Glutamatergic neuron (in vitro differentiated cells): ENCODE data around the gene FDX1. TPM values are rescaled to one million over a fixed set of nuclear protein-coding genes. Genes with fewer than 3 reads are reported as not detected.

Experiments
- DNase-seq: peaks from one replicate; pipeline ENCODE4 v3.0.0; 2022
- H3K27ac Mint-ChIP-seq: one replicate; pipeline ENCODE4 v1.8.0; 2020; ENCODE audit warnings: mild to moderate bottlenecking, mixed read lengths, inconsistent platforms; ENCODE audit not compliant: unreplicated experiment
- H3K27me3 Mint-ChIP-seq: one replicate; pipeline ENCODE4 v1.8.0; 2020; ENCODE audit warnings: mild to moderate bottlenecking, moderate library complexity, mixed read lengths, inconsistent platforms; ENCODE audit not compliant: unreplicated experiment
- H3K36me3 Mint-ChIP-seq: one replicate; pipeline ENCODE4 v1.8.0; 2020; ENCODE audit warnings: mild to moderate bottlenecking, mixed read lengths, inconsistent platforms; ENCODE audit not compliant: unreplicated experiment
- H3K4me1 Mint-ChIP-seq: one replicate; pipeline ENCODE4 v1.8.0; 2020; ENCODE audit warnings: mild to moderate bottlenecking, low read depth, mixed read lengths, inconsistent platforms; ENCODE audit not compliant: unreplicated experiment
- H3K4me3 Mint-ChIP-seq: one replicate; pipeline ENCODE4 v1.8.0; 2020; ENCODE audit warnings: mild to moderate bottlenecking, mixed read lengths, inconsistent platforms; ENCODE audit not compliant: unreplicated experiment
- H3K9me3 Mint-ChIP-seq: one replicate; pipeline ENCODE4 v1.8.0; 2020; ENCODE audit warnings: mild to moderate bottlenecking, moderate library complexity, mixed read lengths, inconsistent platforms; ENCODE audit not compliant: unreplicated experiment
- total RNA-seq: library from RNA; stranded (reverse); fragmentation: NEBNext Ultra II Directional; extraction: Animal tissue kit (Norgen Biotek cat#: 25700); gene quantifications from one replicate; pipeline ENCODE4 v1.2.1, GENCODE V29; 2021; ENCODE audit not compliant: unreplicated experiment
- TF ChIP-seq, protein P1 (sequence below): fragments of 200-600 bp; sonication (generic); IDR thresholded peaks from one replicate; pipeline ENCODE4 v1.5.0; 2021; ENCODE audit not compliant: partially characterized antibody, unreplicated experiment

FDX1 gene
- total RNA-seq, 1 donor from 2014 or later: 5.4 TPM

DNA sequence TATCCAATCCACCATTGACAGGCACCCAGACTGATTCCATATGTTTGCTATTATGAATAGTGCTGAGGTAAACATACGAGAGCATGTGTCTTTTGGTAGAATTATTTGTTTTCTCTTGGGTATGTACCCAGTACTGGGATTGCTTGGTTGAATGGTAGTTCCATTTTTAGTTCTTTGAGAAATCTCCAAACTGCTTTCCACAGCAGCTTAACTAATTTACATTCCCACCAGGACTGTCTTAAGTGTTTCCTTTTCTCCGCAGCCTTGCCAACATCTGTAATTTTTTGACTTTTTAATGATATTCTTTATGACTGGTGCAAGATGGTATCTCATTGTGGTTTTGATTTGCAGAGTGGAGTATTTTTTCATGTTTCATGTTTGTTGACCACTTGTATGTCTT, 8.3 kb downstream of the FDX1 start:
- DNase-seq: no peak
- H3K36me3 Mint-ChIP-seq: peaks cover 9% of the 10 kb centered on the region
- H3K27ac Mint-ChIP-seq: no peak overlapping the region
- peaks cover 3% of the 10 kb centered on the region for H3K4me1 Mint-ChIP-seq
- TF ChIP-seq, protein P1, sequence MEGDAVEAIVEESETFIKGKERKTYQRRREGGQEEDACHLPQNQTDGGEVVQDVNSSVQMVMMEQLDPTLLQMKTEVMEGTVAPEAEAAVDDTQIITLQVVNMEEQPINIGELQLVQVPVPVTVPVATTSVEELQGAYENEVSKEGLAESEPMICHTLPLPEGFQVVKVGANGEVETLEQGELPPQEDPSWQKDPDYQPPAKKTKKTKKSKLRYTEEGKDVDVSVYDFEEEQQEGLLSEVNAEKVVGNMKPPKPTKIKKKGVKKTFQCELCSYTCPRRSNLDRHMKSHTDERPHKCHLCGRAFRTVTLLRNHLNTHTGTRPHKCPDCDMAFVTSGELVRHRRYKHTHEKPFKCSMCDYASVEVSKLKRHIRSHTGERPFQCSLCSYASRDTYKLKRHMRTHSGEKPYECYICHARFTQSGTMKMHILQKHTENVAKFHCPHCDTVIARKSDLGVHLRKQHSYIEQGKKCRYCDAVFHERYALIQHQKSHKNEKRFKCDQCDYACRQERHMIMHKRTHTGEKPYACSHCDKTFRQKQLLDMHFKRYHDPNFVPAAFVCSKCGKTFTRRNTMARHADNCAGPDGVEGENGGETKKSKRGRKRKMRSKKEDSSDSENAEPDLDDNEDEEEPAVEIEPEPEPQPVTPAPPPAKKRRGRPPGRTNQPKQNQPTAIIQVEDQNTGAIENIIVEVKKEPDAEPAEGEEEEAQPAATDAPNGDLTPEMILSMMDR: no peak
- H3K9me3 Mint-ChIP-seq: peaks cover 2% of the 10 kb centered on the region
- H3K4me3 Mint-ChIP-seq: no peak overlapping the region
- no peaks in the 10 kb centered on the region for H3K27me3 Mint-ChIP-seq

DNA sequence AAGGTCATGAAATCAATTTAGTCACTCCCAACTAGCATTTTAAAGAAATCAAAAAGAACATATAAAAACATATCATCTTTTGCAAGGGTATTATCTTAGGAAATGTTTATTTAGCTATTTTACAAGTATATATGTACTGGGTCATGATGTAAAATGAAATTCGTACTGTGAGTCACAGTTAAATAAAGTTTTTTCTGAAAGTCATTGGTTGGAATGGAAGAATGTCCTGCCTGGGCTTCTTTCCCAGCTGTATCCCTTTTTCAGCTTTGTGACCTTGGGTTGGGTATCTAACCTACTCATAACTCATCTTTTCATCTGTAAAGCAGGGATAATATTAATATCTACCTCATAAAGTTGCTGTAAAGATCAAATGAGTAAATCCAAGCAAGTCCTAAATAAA, 15.7 kb downstream of the FDX1 start:
- no peaks in the 10 kb centered on the region for H3K9me3 Mint-ChIP-seq
- no peak overlapping the region for H3K27ac Mint-ChIP-seq
- no peak for DNase-seq
- H3K4me3 Mint-ChIP-seq: no peak overlapping the region
- no peaks in the 10 kb centered on the region for H3K27me3 Mint-ChIP-seq
- no peaks in the 10 kb centered on the region for H3K4me1 Mint-ChIP-seq
- peaks cover 4% of the 10 kb centered on the region for H3K36me3 Mint-ChIP-seq
- TF ChIP-seq, protein P1: no peak

DNA sequence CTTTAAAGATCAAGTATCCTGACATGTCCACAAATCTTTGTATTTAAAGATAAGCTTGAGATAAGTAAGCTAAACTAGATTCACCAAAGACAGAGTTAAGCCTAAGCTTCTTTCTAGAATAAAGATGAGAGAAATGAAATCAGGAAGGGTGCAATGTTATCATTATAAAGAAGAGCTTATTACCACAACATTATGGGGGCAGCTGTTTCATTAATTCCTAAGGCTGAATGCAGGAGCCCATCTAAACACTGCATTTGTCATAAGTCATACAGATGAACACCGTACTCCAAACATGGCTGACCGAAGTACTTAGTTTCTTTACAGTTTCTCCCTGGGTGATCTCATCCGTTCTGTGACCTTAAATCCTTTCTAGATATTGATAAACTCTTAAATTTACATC, 16.3 kb downstream of the FDX1 start:
- TF ChIP-seq, protein P1: no peak
- DNase-seq: no peak
- H3K4me3 Mint-ChIP-seq: no peak overlapping the region
- no peaks in the 10 kb centered on the region for H3K9me3 Mint-ChIP-seq
- H3K27me3 Mint-ChIP-seq: no peaks in the 10 kb centered on the region
- H3K36me3 Mint-ChIP-seq: peaks cover 2% of the 10 kb centered on the region
- H3K4me1 Mint-ChIP-seq: no peaks in the 10 kb centered on the region
- no peak overlapping the region for H3K27ac Mint-ChIP-seq

DNA sequence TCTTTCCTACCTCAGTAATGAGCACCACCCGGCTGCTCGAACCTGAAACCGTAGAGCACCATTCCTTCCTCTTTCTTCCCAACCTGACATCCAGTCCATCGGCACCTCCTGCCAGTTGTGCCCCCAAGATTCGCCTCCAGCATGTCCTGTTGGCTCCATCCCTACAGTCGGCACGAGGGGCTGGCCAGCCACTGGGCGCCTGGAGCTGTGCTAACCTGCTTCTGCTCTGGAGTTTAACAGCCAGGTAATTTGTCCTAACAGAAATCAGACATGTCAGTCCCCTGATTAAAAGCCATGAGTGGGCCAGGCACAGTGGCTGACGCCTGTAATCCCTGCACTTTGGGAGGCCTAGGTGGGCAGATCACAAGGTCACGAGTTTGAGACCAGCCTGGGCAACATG, 16.8 kb downstream of the FDX1 start:
- H3K9me3 Mint-ChIP-seq: no peaks in the 10 kb centered on the region
- TF ChIP-seq, protein P1: no peak
- H3K27ac Mint-ChIP-seq: no peak overlapping the region
- H3K27me3 Mint-ChIP-seq: no peaks in the 10 kb centered on the region
- no peak overlapping the region for H3K4me3 Mint-ChIP-seq
- H3K4me1 Mint-ChIP-seq: no peaks in the 10 kb centered on the region
- DNase-seq: no peak
- H3K36me3 Mint-ChIP-seq: no peaks in the 10 kb centered on the region

DNA sequence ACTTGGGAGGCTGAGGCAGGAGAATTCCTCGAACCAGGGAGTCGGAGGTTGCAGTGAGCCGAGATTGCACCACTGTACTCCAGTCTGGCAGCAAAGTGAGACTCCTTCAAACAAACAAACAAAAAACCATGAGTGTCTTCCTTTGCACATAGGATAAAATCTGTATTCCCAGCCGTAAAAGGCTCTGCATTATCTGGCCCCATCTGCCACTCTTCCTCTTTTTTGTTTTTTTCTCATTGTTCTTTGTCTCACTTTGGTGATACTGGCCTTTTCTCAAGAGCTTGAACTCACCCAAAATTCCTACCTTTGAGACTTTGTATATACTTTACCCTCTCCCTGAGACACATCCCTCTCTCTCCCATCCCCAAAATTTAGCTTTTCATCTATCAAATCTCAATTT, 17.6 kb downstream of the FDX1 start:
- no peak overlapping the region for H3K4me3 Mint-ChIP-seq
- H3K27me3 Mint-ChIP-seq: no peaks in the 10 kb centered on the region
- H3K27ac Mint-ChIP-seq: no peak overlapping the region
- TF ChIP-seq, protein P1: no peak
- no peak for DNase-seq
- no peaks in the 10 kb centered on the region for H3K36me3 Mint-ChIP-seq
- H3K4me1 Mint-ChIP-seq: peaks cover 1% of the 10 kb centered on the region
- H3K9me3 Mint-ChIP-seq: no peaks in the 10 kb centered on the region
